HG02642 (cell line): ENCODE measurements around the gene TASOR2.

ENCODE experiments used
- ATAC-seq: cut with Tn5 transposase; IDR thresholded peaks from one replicate; pipeline ENCODE4 v1.9.1; 2021; ENCODE audit warnings: mild to moderate bottlenecking; ENCODE audit not compliant: unreplicated experiment, poor library complexity

TASOR2 gene

GRCh38 chr10:5684318-5684970, at the start of gene TASOR2:
TASOR2 (plus strand) TSS chr10:5684838; CDS start chr10:5720643, 35,805 bp downstream.
- ATAC-seq: peak; percentile 81

GRCh38 chr10:5634918-5635317, 49.7 kb upstream of the TASOR2 start:
- ATAC-seq: no peak

GRCh38 chr10:5638494-5638893, 46.1 kb upstream of the TASOR2 start:
- no peak for ATAC-seq

GRCh38 chr10:5639066-5639465, 45.6 kb upstream of the TASOR2 start:
- no peak for ATAC-seq

- no peak for ATAC-seq
Observed at GRCh38 chr10:5640036-5640435, 44.6 kb upstream of the TASOR2 start.

- ATAC-seq: no peak
Observed at GRCh38 chr10:5640501-5640900, 44.1 kb upstream of the TASOR2 start.

- no peak for ATAC-seq
Observed at GRCh38 chr10:5641501-5641900, 43.1 kb upstream of the TASOR2 start.

GRCh38 chr10:5643346-5644067, 41.1 kb upstream of the TASOR2 start:
- ATAC-seq: no peak

GRCh38 chr10:5644930-5645329, 39.7 kb upstream of the TASOR2 start:
- no peak for ATAC-seq

- peak; percentile 55 for ATAC-seq
Observed at GRCh38 chr10:5645375-5645774, 39.3 kb upstream of the TASOR2 start.

GRCh38 chr10:5645944-5646617, 38.6 kb upstream of the TASOR2 start:
- no peak for ATAC-seq

GRCh38 chr10:5647507-5648240, 37.0 kb upstream of the TASOR2 start:
- no peak for ATAC-seq

- no peak for ATAC-seq
Observed at GRCh38 chr10:5648494-5649457, 35.9 kb upstream of the TASOR2 start.

- ATAC-seq: no peak
Observed at GRCh38 chr10:5649746-5650145, 34.9 kb upstream of the TASOR2 start.

GRCh38 chr10:5650664-5651387, 33.8 kb upstream of the TASOR2 start:
- ATAC-seq: no peak

GRCh38 chr10:5651388-5651764, 33.3 kb upstream of the TASOR2 start:
- no peak for ATAC-seq

- no peak for ATAC-seq
Observed at GRCh38 chr10:5652746-5653145, 31.9 kb upstream of the TASOR2 start.

- ATAC-seq: no peak
Observed at GRCh38 chr10:5654218-5654755, 30.4 kb upstream of the TASOR2 start.

GRCh38 chr10:5655121-5655520, 29.5 kb upstream of the TASOR2 start:
- ATAC-seq: no peak
